H1 (cell line): ENCODE measurements around the gene ZBTB25.

Experiments used
- BCL11A ChIP-seq, 2 experiments: IDR thresholded peaks; one replicate each; pipeline ENCODE4 v1.6.1; 2011; ENCODE audit warnings: low read depth in 2 of 2, low read length in 2 of 2, mild to moderate bottlenecking in 2 of 2
- CHD2 ChIP-seq: IDR thresholded peaks from 2 replicates; pipeline ENCODE4 v1.6.1; 2012; ENCODE audit warnings: low read length, improper control_type of control experiment
- CREB1 ChIP-seq: IDR thresholded peaks from 2 replicates; pipeline ENCODE4 v1.6.1; 2012; ENCODE audit warnings: inconsistent platforms
- CTCF ChIP-seq, 3 experiments: IDR thresholded peaks; 1 replicate in 2 of 3; 2 replicates in 1 of 3; pipeline versions ENCODE4 v1.5.1 to v1.6.1; 2011; ENCODE audit warnings: low read length in 3 of 3, mild to moderate bottlenecking in 3 of 3, inconsistent platforms in 2 of 3, low read depth in 1 of 3, moderate library complexity in 1 of 3; ENCODE audit not compliant: insufficient read depth in 1 of 3; ENCODE audit errors: control extremely low read depth in 1 of 3
- EP300 ChIP-seq, 2 experiments: IDR thresholded peaks; 1 replicate in 1 of 2; 2 replicates in 1 of 2; pipeline ENCODE4 v1.6.1; 2011 to 2012; ENCODE audit warnings: low read depth in 2 of 2, low read length in 2 of 2, mild to moderate bottlenecking in 2 of 2, borderline replicate concordance in 1 of 2, inconsistent platforms in 1 of 2, moderate library complexity in 1 of 2
- EZH2 ChIP-seq: fragments of 200-600 bp; sonication (generic); IDR thresholded peaks from 2 replicates; pipeline ENCODE4 v1.7.1; 2012; ENCODE audit warnings: low read depth, mild to moderate bottlenecking, moderate library complexity, low read length, inconsistent platforms; ENCODE audit not compliant: severe bottlenecking
- POLR2A ChIP-seq, 2 experiments: IDR thresholded peaks; 1 replicate in 1 of 2; 2 replicates in 1 of 2; pipeline ENCODE4 v1.6.1; 2011; ENCODE audit warnings: low read depth in 2 of 2, low read length in 2 of 2, mild to moderate bottlenecking in 2 of 2; ENCODE audit errors: control extremely low read depth in 1 of 2
- POLR2AphosphoS5 ChIP-seq: IDR thresholded peaks from 2 replicates; pipeline ENCODE4 v1.6.1; 2011; ENCODE audit warnings: low read depth, low read length
- SIX5 ChIP-seq: IDR thresholded peaks from 2 replicates; pipeline ENCODE4 v1.6.1; 2011; ENCODE audit warnings: mild to moderate bottlenecking, low read depth, low read length
- TAF1 ChIP-seq: IDR thresholded peaks from 2 replicates; pipeline ENCODE4 v1.6.1; 2011; ENCODE audit warnings: mild to moderate bottlenecking, low read depth, low read length
- TCF12 ChIP-seq: IDR thresholded peaks from 2 replicates; pipeline ENCODE4 v1.6.1; 2011; ENCODE audit warnings: low read depth, mild to moderate bottlenecking, low read length

GRCh38 chr14:64515053-64515452 is 11.4 kb upstream of the ZBTB25 start:
- TF ChIP-seq BCL11A (IDR thresholded peaks at IDR 0.05; ENCODE audit: low read depth in 2 of 2, low read length in 2 of 2) (no peak), CTCF (IDR thresholded peaks at IDR 0.05; ENCODE audit: control extremely low read depth in 1 of 3, insufficient read depth in 1 of 3, low read depth in 1 of 3, low read length in 3 of 3) (no peak), POLR2AphosphoS5 (no peak), EZH2 (no peak), EP300 (IDR thresholded peaks at IDR 0.05; ENCODE audit: borderline replicate concordance in 1 of 2, low read depth in 2 of 2, low read length in 2 of 2) (no peak), POLR2A (IDR thresholded peaks at IDR 0.05; ENCODE audit: control extremely low read depth in 1 of 2, low read depth in 2 of 2, low read length in 2 of 2) (no peak), TAF1 (no peak), SIX5 (no peak), CREB1 (no peak), TCF12 (no peak), CHD2 (no peak)
